ENCODE data around the gene RNASE9.
"Not testable (repeated sequence)": the region's sequence is repeated elsewhere in the genome, so short reads cannot be mapped to it uniquely, and the experiment has no call there.

The RNASE9 gene

DNA sequence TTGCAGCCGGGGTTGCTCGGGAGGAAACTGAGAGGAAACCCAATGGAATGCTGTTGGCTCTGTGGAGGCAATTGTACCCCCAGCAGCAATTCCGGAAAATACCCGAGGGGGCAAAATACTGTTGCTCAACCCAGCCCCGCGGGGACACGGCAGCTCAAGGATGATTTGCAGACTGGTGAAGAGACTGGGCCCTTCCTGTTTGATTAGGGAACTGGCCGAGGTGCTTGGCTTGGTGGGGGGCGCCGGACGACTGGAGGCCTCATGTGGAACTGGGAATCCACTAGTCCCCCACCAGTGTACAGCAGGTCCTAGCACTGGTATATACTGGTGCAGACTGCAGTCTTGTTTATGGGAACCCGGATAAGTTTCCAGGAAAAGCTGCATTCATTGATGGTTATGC is 40.7 kb upstream of the RNASE9 start:
- no peaks in the 10 kb centered on the region for H3K9me3 ChIP-seq (ENCODE audit: control insufficient read depth, low read length)
- no peaks in the 10 kb centered on the region for H3K36me3 ChIP-seq (ENCODE audit: control insufficient read depth, insufficient read depth, low read length)
- H3K4me1 ChIP-seq (ENCODE audit: control insufficient read depth, insufficient read depth, low read length) = no peaks in the 10 kb centered on the region
- WGBS, 2 experiments = 89 to 90% methylated on average over 12 of the region's 12 CpGs
- H3K4me3 ChIP-seq (ENCODE audit: insufficient read depth, low read depth, low read length) = no peak overlapping the region
- H3K27ac ChIP-seq (ENCODE audit: insufficient read depth, low read depth, low read length, poor library complexity, severe bottlenecking) = no peak overlapping the region
- peaks cover 8% of the 10 kb centered on the region for H3K27me3 ChIP-seq (ENCODE audit: control insufficient read depth, insufficient read depth, low read length, poor library complexity, severe bottlenecking)

DNA sequence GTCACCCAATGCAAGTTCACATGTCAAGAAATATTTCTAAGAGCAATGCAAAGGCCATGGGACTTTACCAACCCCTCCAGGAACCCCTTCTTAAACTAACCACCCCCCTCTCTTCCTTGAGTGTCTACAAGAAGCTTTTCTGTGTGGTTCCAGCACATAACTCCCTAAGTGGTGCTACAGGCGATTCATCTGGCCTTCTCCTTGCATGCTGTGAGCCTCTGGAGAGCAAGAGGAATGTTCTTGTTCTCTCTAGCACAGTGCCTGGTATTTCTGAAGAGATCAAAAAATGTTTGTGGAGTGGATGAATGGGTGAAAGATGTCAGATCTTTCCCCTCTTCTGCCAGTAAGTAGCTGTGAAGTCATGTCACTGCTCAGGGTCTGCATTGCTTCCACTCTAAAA is 36.3 kb upstream of the RNASE9 start:
- Histone ChIP-seq H3K9me3 (ENCODE audit: control insufficient read depth, low read length) (no peaks in the 10 kb centered on the region), H3K27ac (ENCODE audit: insufficient read depth, low read depth, low read length, poor library complexity, severe bottlenecking) (no peak overlapping the region), H3K36me3 (ENCODE audit: control insufficient read depth, insufficient read depth, low read length) (no peaks in the 10 kb centered on the region), H3K4me1 (ENCODE audit: control insufficient read depth, insufficient read depth, low read length) (no peaks in the 10 kb centered on the region), H3K4me3 (ENCODE audit: insufficient read depth, low read depth, low read length) (no peak overlapping the region), H3K27me3 (ENCODE audit: control insufficient read depth, insufficient read depth, low read length, poor library complexity, severe bottlenecking) (peaks cover 8% of the 10 kb centered on the region)
- 80 to 91% methylated on average over 1 of the region's 1 CpG for WGBS, 2 experiments

- not testable (repeated sequence) for H3K9me3 ChIP-seq (ENCODE audit: control insufficient read depth, low read length); H3K27ac ChIP-seq (ENCODE audit: insufficient read depth, low read depth, low read length, poor library complexity, severe bottlenecking); H3K36me3 ChIP-seq (ENCODE audit: control insufficient read depth, insufficient read depth, low read length); H3K4me3 ChIP-seq (ENCODE audit: insufficient read depth, low read depth, low read length); H3K4me1 ChIP-seq (ENCODE audit: control insufficient read depth, insufficient read depth, low read length); H3K27me3 ChIP-seq (ENCODE audit: control insufficient read depth, insufficient read depth, low read length, poor library complexity, severe bottlenecking)
- WGBS, 2 experiments = 76 to 93% methylated on average over 3 of the region's 3 CpGs
These were observed 34.9 kb upstream of the RNASE9 start for GRCh38 chr14:20595726-20596125.

- Histone ChIP-seq H3K36me3 (ENCODE audit: control insufficient read depth, insufficient read depth, low read length) (no peaks in the 10 kb centered on the region), H3K27ac (ENCODE audit: insufficient read depth, low read depth, low read length, poor library complexity, severe bottlenecking) (no peak overlapping the region), H3K4me1 (ENCODE audit: control insufficient read depth, insufficient read depth, low read length) (no peaks in the 10 kb centered on the region), H3K4me3 (ENCODE audit: insufficient read depth, low read depth, low read length) (no peak overlapping the region), H3K27me3 (ENCODE audit: control insufficient read depth, insufficient read depth, low read length, poor library complexity, severe bottlenecking) (peaks cover 3% of the 10 kb centered on the region), H3K9me3 (ENCODE audit: control insufficient read depth, low read length) (no peaks in the 10 kb centered on the region)
- 96% methylated on average over 1 of the region's 1 CpG; no CpG with 5 or more reads in 1 of the 2 experiments for WGBS, 2 experiments
These were observed 31.7 kb upstream of the RNASE9 start for GRCh38 chr14:20592574-20592973.

- H3K36me3 ChIP-seq (ENCODE audit: control insufficient read depth, insufficient read depth, low read length) = no peaks in the 10 kb centered on the region
These were observed 30.4 kb upstream of the RNASE9 start, which contains the start of gene RNASE12 for GRCh38 chr14:20591235-20591634. TSS of gene RNASE12 (minus strand) at chr14:20591376. CDS start at chr14:20590723, 653 bp downstream.

DNA sequence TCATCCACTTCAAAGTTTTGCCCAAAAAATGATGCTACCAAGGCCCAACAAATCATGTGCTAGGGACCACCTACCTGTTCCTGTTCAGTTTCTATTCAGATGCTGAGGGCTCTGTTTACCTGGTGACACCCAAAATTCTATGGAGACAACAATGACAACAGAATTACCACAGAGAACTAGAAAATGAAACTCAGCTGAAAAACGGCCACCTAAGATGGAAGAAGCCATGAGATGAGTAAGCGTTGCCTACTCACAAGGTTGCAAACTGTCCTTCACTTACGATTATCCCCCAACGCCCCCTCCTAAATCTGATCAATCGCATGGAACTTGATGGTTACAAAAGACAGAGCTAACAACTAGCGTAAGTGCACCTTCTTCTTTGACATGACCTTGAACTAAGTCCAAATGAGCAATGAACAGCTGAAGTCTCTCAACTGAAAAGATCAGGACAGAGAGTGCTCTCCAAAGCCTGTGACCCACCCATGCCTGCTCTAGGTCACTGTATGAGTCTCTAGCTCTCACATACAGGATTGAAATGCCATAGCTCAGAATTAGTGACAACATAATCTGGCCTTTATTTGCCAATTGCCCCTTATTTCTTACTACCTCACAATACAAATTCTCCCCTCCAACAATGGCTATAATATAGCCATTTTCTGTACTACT is 26.8 kb upstream of the RNASE9 start, which contains the start of gene RNASE11:
Gene RNASE11, minus strand, starts transcription at position 513 of the 666 bp plus-strand sequence.
- 93 to 94% methylated on average over 6 of the region's 6 CpGs for WGBS, 2 experiments
- H3K27ac ChIP-seq (ENCODE audit: insufficient read depth, low read depth, low read length, poor library complexity, severe bottlenecking) = no peak within 1 kb of the TSS
- no peaks in the 10 kb centered on the region for H3K27me3 ChIP-seq (ENCODE audit: control insufficient read depth, insufficient read depth, low read length, poor library complexity, severe bottlenecking)
- H3K9me3 ChIP-seq (ENCODE audit: control insufficient read depth, low read length) = no peaks in the 10 kb centered on the region
- no peak within 1 kb of the TSS for H3K4me3 ChIP-seq (ENCODE audit: insufficient read depth, low read depth, low read length)
- no peaks in the 10 kb centered on the region for H3K4me1 ChIP-seq (ENCODE audit: control insufficient read depth, insufficient read depth, low read length)
- no peaks in the 10 kb centered on the region for H3K36me3 ChIP-seq (ENCODE audit: control insufficient read depth, insufficient read depth, low read length)

More at GRCh38 chr14:20591235-20591634, 30.4 kb upstream of the RNASE9 start, which contains the start of gene RNASE12:
- no peak within 1 kb of the TSS for H3K27ac ChIP-seq (ENCODE audit: insufficient read depth, low read depth, low read length, poor library complexity, severe bottlenecking)
- no peaks in the 10 kb centered on the region for H3K4me1 ChIP-seq (ENCODE audit: control insufficient read depth, insufficient read depth, low read length)
- 88 to 90% methylated on average over 4 of the region's 4 CpGs for WGBS, 2 experiments
- H3K4me3 ChIP-seq (ENCODE audit: insufficient read depth, low read depth, low read length) = no peak within 1 kb of the TSS
- H3K27me3 ChIP-seq (ENCODE audit: control insufficient read depth, insufficient read depth, low read length, poor library complexity, severe bottlenecking) = no peaks in the 10 kb centered on the region
- H3K9me3 ChIP-seq (ENCODE audit: control insufficient read depth, low read length) = no peaks in the 10 kb centered on the region

DNA sequence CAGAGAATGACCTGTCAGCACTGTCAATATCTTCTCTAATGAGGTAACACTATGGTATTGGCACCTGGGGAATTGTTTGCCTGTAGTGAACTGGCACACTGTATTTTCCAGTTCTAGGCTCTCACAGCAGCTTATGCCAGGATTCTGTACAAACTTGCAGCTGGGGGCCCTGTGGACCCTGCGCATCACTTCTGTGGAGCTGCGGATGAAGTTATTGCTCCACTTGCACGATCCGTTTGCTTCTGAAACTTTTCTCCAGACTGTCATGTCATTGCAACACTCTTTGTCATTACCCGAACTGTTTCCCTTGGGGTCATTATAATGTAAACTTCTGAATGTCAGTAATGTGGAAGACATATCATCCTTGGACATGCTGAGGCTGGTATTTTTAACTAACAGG is 23.1 kb upstream of the RNASE9 start:
- no peak overlapping the region for H3K4me3 ChIP-seq (ENCODE audit: insufficient read depth, low read depth, low read length)
- WGBS, 2 experiments = 90 to 92% methylated on average over 5 of the region's 5 CpGs

DNA sequence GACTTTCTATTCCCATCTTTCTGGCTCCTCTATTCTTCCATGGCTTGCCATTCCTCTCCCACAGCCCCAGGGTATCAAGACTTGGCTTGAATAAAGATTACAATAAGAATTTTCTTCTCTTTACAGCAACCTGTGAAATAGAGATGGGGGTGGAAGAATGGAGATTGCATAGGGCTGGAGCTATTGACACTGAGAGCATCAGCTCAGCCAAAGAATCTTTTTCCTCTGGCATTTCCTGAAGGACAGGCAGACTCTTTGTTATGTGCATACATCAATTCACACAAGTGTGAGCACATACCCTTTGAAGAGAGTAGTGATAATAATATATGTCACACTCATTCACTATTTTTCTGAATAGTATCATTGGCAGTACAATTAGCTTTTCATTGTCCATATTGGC is 22.3 kb upstream of the RNASE9 start:
- Histone ChIP-seq H3K4me3 (ENCODE audit: insufficient read depth, low read depth, low read length) (no peak overlapping the region), H3K27ac (ENCODE audit: insufficient read depth, low read depth, low read length, poor library complexity, severe bottlenecking) (no peak overlapping the region), H3K4me1 (ENCODE audit: control insufficient read depth, insufficient read depth, low read length) (peaks cover 17% of the 10 kb centered on the region), H3K9me3 (ENCODE audit: control insufficient read depth, low read length) (no peaks in the 10 kb centered on the region), H3K27me3 (ENCODE audit: control insufficient read depth, insufficient read depth, low read length, poor library complexity, severe bottlenecking) (no peaks in the 10 kb centered on the region), H3K36me3 (ENCODE audit: control insufficient read depth, insufficient read depth, low read length) (no peaks in the 10 kb centered on the region)

More for the DNA sequence above, 23.1 kb upstream of the RNASE9 start:
- H3K27me3 ChIP-seq (ENCODE audit: control insufficient read depth, insufficient read depth, low read length, poor library complexity, severe bottlenecking) = no peaks in the 10 kb centered on the region
- no peaks in the 10 kb centered on the region for H3K36me3 ChIP-seq (ENCODE audit: control insufficient read depth, insufficient read depth, low read length)
- H3K9me3 ChIP-seq (ENCODE audit: control insufficient read depth, low read length) = no peaks in the 10 kb centered on the region
- peaks cover 13% of the 10 kb centered on the region for H3K4me1 ChIP-seq (ENCODE audit: control insufficient read depth, insufficient read depth, low read length)
- no peak overlapping the region for H3K27ac ChIP-seq (ENCODE audit: insufficient read depth, low read depth, low read length, poor library complexity, severe bottlenecking)

DNA sequence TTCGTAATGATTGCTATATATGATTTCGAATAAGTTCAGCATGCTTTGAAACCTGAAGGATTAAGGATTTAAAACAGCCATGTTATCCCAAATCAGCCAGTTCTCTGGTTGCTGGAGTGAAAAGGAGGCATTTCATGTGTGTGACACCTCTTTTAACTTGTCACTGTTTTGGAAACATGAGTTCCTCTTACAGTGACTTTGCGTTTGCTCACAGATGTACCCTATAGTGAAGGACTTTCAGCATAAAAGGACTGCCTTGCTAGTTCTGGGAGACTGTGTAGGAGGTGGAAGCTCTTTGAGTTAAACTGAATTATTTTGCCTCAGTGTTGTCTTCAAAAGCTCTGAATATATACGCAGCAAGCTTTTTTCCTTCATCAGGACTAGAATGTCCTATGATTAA is 19.4 kb upstream of the RNASE9 start:
- H3K9me3 ChIP-seq (ENCODE audit: control insufficient read depth, low read length) = no peaks in the 10 kb centered on the region
- WGBS, 2 experiments = 80 to 90% methylated on average over 4 of the region's 4 CpGs
- H3K36me3 ChIP-seq (ENCODE audit: control insufficient read depth, insufficient read depth, low read length) = no peaks in the 10 kb centered on the region
- H3K27ac ChIP-seq (ENCODE audit: insufficient read depth, low read depth, low read length, poor library complexity, severe bottlenecking) = no peak overlapping the region
- peaks cover 22% of the 10 kb centered on the region for H3K4me1 ChIP-seq (ENCODE audit: control insufficient read depth, insufficient read depth, low read length)
- no peak overlapping the region for H3K4me3 ChIP-seq (ENCODE audit: insufficient read depth, low read depth, low read length)
- H3K27me3 ChIP-seq (ENCODE audit: control insufficient read depth, insufficient read depth, low read length, poor library complexity, severe bottlenecking) = no peaks in the 10 kb centered on the region

DNA sequence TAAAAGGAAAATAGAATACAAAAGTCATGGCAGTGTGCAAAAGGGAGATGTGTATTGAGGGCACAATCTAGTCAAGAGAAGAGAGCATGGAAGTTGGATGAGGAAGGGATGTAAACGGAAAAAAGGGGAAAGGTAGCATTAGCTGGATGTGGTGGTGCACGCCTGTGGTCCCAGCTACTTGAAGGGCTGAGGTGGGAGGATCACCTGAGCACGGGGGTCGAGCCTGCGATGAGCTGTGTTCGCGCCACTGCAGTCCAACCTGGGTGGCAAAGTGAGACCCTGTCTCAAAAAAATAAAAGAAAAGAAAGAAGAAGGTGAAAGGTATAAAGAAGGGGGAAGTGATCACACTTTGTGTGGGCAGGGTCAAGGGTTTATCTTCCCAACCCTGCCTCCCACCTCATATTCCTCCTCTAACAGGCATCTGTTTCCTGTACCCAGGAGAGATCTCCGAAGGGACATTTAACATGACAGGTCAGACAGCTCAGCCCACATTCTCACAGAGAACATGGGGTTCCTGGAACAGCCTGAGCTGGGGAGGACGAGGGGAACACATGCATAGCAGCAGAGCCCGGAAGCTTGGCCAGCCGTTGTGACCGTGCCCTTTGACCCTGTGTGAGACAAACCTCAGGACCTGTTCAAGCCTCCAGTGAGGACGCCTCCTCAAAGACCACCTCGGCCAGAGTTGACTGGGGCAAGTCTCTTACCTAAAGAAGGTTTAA is 18.1 kb upstream of the RNASE9 start:
- no peak overlapping the region for H3K27ac ChIP-seq (ENCODE audit: insufficient read depth, low read depth, low read length, poor library complexity, severe bottlenecking)
- H3K4me1 ChIP-seq (ENCODE audit: control insufficient read depth, insufficient read depth, low read length) = peaks cover 22% of the 10 kb centered on the region
- no peak overlapping the region for H3K4me3 ChIP-seq (ENCODE audit: insufficient read depth, low read depth, low read length)
- H3K9me3 ChIP-seq (ENCODE audit: control insufficient read depth, low read length) = no peaks in the 10 kb centered on the region
- no peaks in the 10 kb centered on the region for H3K27me3 ChIP-seq (ENCODE audit: control insufficient read depth, insufficient read depth, low read length, poor library complexity, severe bottlenecking)
- no peaks in the 10 kb centered on the region for H3K36me3 ChIP-seq (ENCODE audit: control insufficient read depth, insufficient read depth, low read length)
- WGBS, 2 experiments = 83 to 84% methylated on average over 14 of the region's 14 CpGs
